ENCODE data around the gene SUSD3. TPM values are rescaled to one million over a fixed set of nuclear protein-coding genes. Genes with fewer than 3 reads are reported as not detected.
"Not testable (repeated sequence)": the region's sequence is repeated elsewhere in the genome, so short reads cannot be mapped to it uniquely, and the experiment has no call there.

Gene SUSD3
- total RNA-seq, 2 experiments from 2014 or later, result 69.6 to 71.4 TPM

GRCh38 chr9:93115486-93116071 is 57.1 kb downstream of the SUSD3 start:
- CTCF ChIA-PET, result no interaction called here
- no peak for DNase-seq
- H3K27ac Mint-ChIP-seq, result no peak overlapping the region
- H3K36me3 Mint-ChIP-seq (ENCODE audit: low read depth), result peaks cover 27% of the 10 kb centered on the region
- POLR2A ChIA-PET, result no interaction called here
- H3K27me3 Mint-ChIP-seq, result no peaks in the 10 kb centered on the region
- H3K4me1 Mint-ChIP-seq, result peaks cover 30% of the 10 kb centered on the region
- H3K9me3 Mint-ChIP-seq, result no peaks in the 10 kb centered on the region
- H3K4me3 Mint-ChIP-seq, result no peak overlapping the region

- ChIA-PET POLR2A (interaction anchor here (1.0 kb wide), 1 partner anchor 18 kb away, joined by 3 read pairs; no protein-coding TSS in a partner anchor), CTCF (no interaction called here)
- no peak for DNase-seq
- Mint-ChIP-seq H3K27ac (no peak overlapping the region), H3K4me1 (peaks cover 23% of the 10 kb centered on the region), H3K9me3 (no peaks in the 10 kb centered on the region), H3K36me3 (ENCODE audit: low read depth) (peaks cover 24% of the 10 kb centered on the region), H3K4me3 (no peak overlapping the region), H3K27me3 (no peaks in the 10 kb centered on the region)
Observed at GRCh38 chr9:93116072-93116961, 57.8 kb downstream of the SUSD3 start.

GRCh38 chr9:93117521-93117920 is 59.0 kb downstream of the SUSD3 start:
- not testable (repeated sequence) for H3K27me3 Mint-ChIP-seq, H3K27ac Mint-ChIP-seq
- CTCF ChIA-PET, result interaction anchor here (1.0 to 3.2 kb wide), 2 partner anchors 9 to 39 kb away, joined by 3 to 30 read pairs; no protein-coding TSS in a partner anchor

GRCh38 chr9:93117924-93118862 is 59.7 kb downstream of the SUSD3 start:
- ChIA-PET CTCF (interaction anchor here (0.8 to 3.2 kb wide), 4 partner anchors 9 to 345 kb away, joined by 3 to 30 read pairs (median 3); no protein-coding TSS in a partner anchor), POLR2A (interaction anchor here (1.0 to 4.5 kb wide), 2 partner anchors 12 to 76 kb away, joined by 3 to 14 read pairs; no protein-coding TSS in a partner anchor)
- Mint-ChIP-seq H3K4me1 (peaks cover 20% of the 10 kb centered on the region), H3K4me3 (no peak overlapping the region), H3K27ac (no peak overlapping the region), H3K27me3 (no peaks in the 10 kb centered on the region), H3K9me3 (no peaks in the 10 kb centered on the region), H3K36me3 (ENCODE audit: low read depth) (peaks cover 13% of the 10 kb centered on the region)
- DNase-seq, result no peak

More at GRCh38 chr9:93117521-93117920, 59.0 kb downstream of the SUSD3 start:
- H3K4me3 Mint-ChIP-seq, DNase-seq, H3K9me3 Mint-ChIP-seq, POLR2A ChIA-PET: not testable (repeated sequence)
- Mint-ChIP-seq H3K4me1 (peaks cover 20% of the 10 kb centered on the region), H3K36me3 (ENCODE audit: low read depth) (peaks cover 19% of the 10 kb centered on the region)

GRCh38 chr9:93118863-93119702 is 60.6 kb downstream of the SUSD3 start:
- Mint-ChIP-seq H3K27ac (peak overlapping the region; percentile 68), H3K4me1 (peaks cover 20% of the 10 kb centered on the region), H3K36me3 (ENCODE audit: low read depth) (peaks cover 10% of the 10 kb centered on the region), H3K4me3 (no peak overlapping the region), H3K27me3 (no peaks in the 10 kb centered on the region), H3K9me3 (no peaks in the 10 kb centered on the region)
- ChIA-PET POLR2A (interaction anchor here (1.0 to 4.5 kb wide), 4 partner anchors 11 to 75 kb away, joined by 3 to 14 read pairs (median 6); partner anchors contain the start of gene NINJ1), CTCF (interaction anchor here (0.8 to 3.2 kb wide), 5 partner anchors 7 to 344 kb away, joined by 3 to 30 read pairs (median 3); no protein-coding TSS in a partner anchor)
- DNase-seq, result no peak

- no peak for DNase-seq
- peaks cover 13% of the 10 kb centered on the region for H3K36me3 Mint-ChIP-seq (ENCODE audit: low read depth)
- no peak overlapping the region for H3K4me3 Mint-ChIP-seq
- H3K27ac Mint-ChIP-seq, result peak overlapping the region; percentile 68
- H3K27me3 Mint-ChIP-seq, result no peaks in the 10 kb centered on the region
- CTCF ChIA-PET, result interaction anchor here (0.8 to 3.2 kb wide), 3 partner anchors 8 to 163 kb away, joined by 3 to 30 read pairs (median 4); no protein-coding TSS in a partner anchor
- H3K4me1 Mint-ChIP-seq, result peaks cover 20% of the 10 kb centered on the region
- no peaks in the 10 kb centered on the region for H3K9me3 Mint-ChIP-seq
- POLR2A ChIA-PET, result interaction anchor here (0.7 to 4.5 kb wide), 4 partner anchors 10 to 22 kb away, joined by 3 to 14 read pairs (median 6); partner anchors contain the start of gene NINJ1
Observed at GRCh38 chr9:93119703-93119952, 61.1 kb downstream of the SUSD3 start.

- H3K9me3 Mint-ChIP-seq, result no peaks in the 10 kb centered on the region
- H3K27me3 Mint-ChIP-seq, result no peaks in the 10 kb centered on the region
- ChIA-PET CTCF (interaction anchor here (0.8 to 3.2 kb wide), 3 partner anchors 8 to 163 kb away, joined by 3 to 30 read pairs (median 4); no protein-coding TSS in a partner anchor), POLR2A (interaction anchor here (0.7 to 4.5 kb wide), 4 partner anchors 10 to 22 kb away, joined by 3 to 14 read pairs (median 6); partner anchors contain the start of gene NINJ1)
- peaks cover 19% of the 10 kb centered on the region for H3K36me3 Mint-ChIP-seq (ENCODE audit: low read depth)
- peak overlapping the region; percentile 68 for H3K27ac Mint-ChIP-seq
- peaks cover 16% of the 10 kb centered on the region for H3K4me1 Mint-ChIP-seq
- no peak overlapping the region for H3K4me3 Mint-ChIP-seq
- DNase-seq, result peak; percentile 55
Observed at GRCh38 chr9:93119953-93120845, 61.7 kb downstream of the SUSD3 start.

- H3K4me1 Mint-ChIP-seq, result peaks cover 19% of the 10 kb centered on the region
- no peaks in the 10 kb centered on the region for H3K9me3 Mint-ChIP-seq
- H3K27ac Mint-ChIP-seq, result no peak overlapping the region
- ChIA-PET CTCF (interaction anchor here (0.6 to 3.2 kb wide), 2 partner anchors 12 kb away, joined by 3 to 30 read pairs; no protein-coding TSS in a partner anchor), POLR2A (interaction anchor here (1.9 to 4.5 kb wide), 2 partner anchors 9 to 13 kb away, joined by 9 to 14 read pairs; partner anchors contain the start of gene NINJ1)
- H3K36me3 Mint-ChIP-seq (ENCODE audit: low read depth), result peaks cover 22% of the 10 kb centered on the region
- H3K27me3 Mint-ChIP-seq, result no peaks in the 10 kb centered on the region
- DNase-seq, result no peak
- no peak overlapping the region for H3K4me3 Mint-ChIP-seq
Observed at GRCh38 chr9:93120846-93121315, 62.4 kb downstream of the SUSD3 start.

- peaks cover 27% of the 10 kb centered on the region for H3K36me3 Mint-ChIP-seq (ENCODE audit: low read depth)
- no peak for DNase-seq
Observed at GRCh38 chr9:93121316-93122241, 63.1 kb downstream of the SUSD3 start.

GRCh38 chr9:93122721-93123221 is 64.3 kb downstream of the SUSD3 start:
- POLR2A ChIA-PET, result no interaction called here
- no peak for DNase-seq
- CTCF ChIA-PET, result interaction anchor here (3.4 kb wide), 1 partner anchor 14 kb away, joined by 15 read pairs; no protein-coding TSS in a partner anchor
- no peak overlapping the region for H3K4me3 Mint-ChIP-seq
- no peaks in the 10 kb centered on the region for H3K9me3 Mint-ChIP-seq
- peaks cover 29% of the 10 kb centered on the region for H3K36me3 Mint-ChIP-seq (ENCODE audit: low read depth)
- H3K27me3 Mint-ChIP-seq, result no peaks in the 10 kb centered on the region
- H3K27ac Mint-ChIP-seq, result no peak overlapping the region
- peaks cover 37% of the 10 kb centered on the region for H3K4me1 Mint-ChIP-seq

More at GRCh38 chr9:93121316-93122241, 63.1 kb downstream of the SUSD3 start:
- ChIA-PET POLR2A (interaction anchor here (4.5 kb wide), 1 partner anchor 8 kb away, joined by 14 read pairs; no protein-coding TSS in a partner anchor), CTCF (interaction anchor here (0.6 kb wide), 1 partner anchor 13 kb away, joined by 3 read pairs; no protein-coding TSS in a partner anchor)
- H3K27me3 Mint-ChIP-seq, result no peaks in the 10 kb centered on the region
- no peak overlapping the region for H3K4me3 Mint-ChIP-seq
- H3K9me3 Mint-ChIP-seq, result no peaks in the 10 kb centered on the region
- H3K27ac Mint-ChIP-seq, result peak overlapping the region; percentile 38
- H3K4me1 Mint-ChIP-seq, result peaks cover 26% of the 10 kb centered on the region

Data from activated CD4-positive, alpha-beta memory T cell treated with anti-CD3 and anti-CD28 coated beads, Interleukin-2, amount 10 ng/mL, durations not matched to agents 7 days and 5 days (primary cell).